Measurements from ENCODE around the gene ZNF606.
A peak's percentile ranks its signal among the peaks of the same experiment; 100 is the strongest.

ZNF606 gene

GRCh38 chr19:58038688-58039204, 36.1 kb upstream of the ZNF606 start:
- Histone ChIP-seq H3K27me3 (ENCODE audit: control insufficient read depth, insufficient read depth, low read length, poor library complexity, severe bottlenecking) (no peaks in the 10 kb centered on the region), H3K4me1 (ENCODE audit: control insufficient read depth, insufficient read depth, low read length) (no peaks in the 10 kb centered on the region), H3K27ac (ENCODE audit: insufficient read depth, low read depth, low read length, poor library complexity, severe bottlenecking) (no peak overlapping the region), H3K36me3 (ENCODE audit: control insufficient read depth, insufficient read depth, low read length) (no peaks in the 10 kb centered on the region), H3K9me3 (ENCODE audit: control insufficient read depth, low read length) (no peaks in the 10 kb centered on the region), H3K4me3 (ENCODE audit: insufficient read depth, low read depth, low read length) (no peak overlapping the region)
- WGBS, 2 experiments: 61 to 65% methylated on average over 8 of the region's 8 CpGs

- 82 to 84% methylated on average over 44 of the region's 44 CpGs for WGBS, 2 experiments
- Histone ChIP-seq H3K4me1 (ENCODE audit: control insufficient read depth, insufficient read depth, low read length) (no peaks in the 10 kb centered on the region), H3K27me3 (ENCODE audit: control insufficient read depth, insufficient read depth, low read length, poor library complexity, severe bottlenecking) (no peaks in the 10 kb centered on the region), H3K36me3 (ENCODE audit: control insufficient read depth, insufficient read depth, low read length) (no peaks in the 10 kb centered on the region), H3K9me3 (ENCODE audit: control insufficient read depth, low read length) (no peaks in the 10 kb centered on the region), H3K4me3 (ENCODE audit: insufficient read depth, low read depth, low read length) (no peak overlapping the region), H3K27ac (ENCODE audit: insufficient read depth, low read depth, low read length, poor library complexity, severe bottlenecking) (no peak overlapping the region)
Observed at GRCh38 chr19:58037927-58038687, 35.5 kb upstream of the ZNF606 start.

- H3K36me3 ChIP-seq (ENCODE audit: control insufficient read depth, insufficient read depth, low read length): no peaks in the 10 kb centered on the region
- 76 to 81% methylated on average over 8 of the region's 8 CpGs for WGBS, 2 experiments
- H3K27me3 ChIP-seq (ENCODE audit: control insufficient read depth, insufficient read depth, low read length, poor library complexity, severe bottlenecking): no peaks in the 10 kb centered on the region
- H3K27ac ChIP-seq (ENCODE audit: insufficient read depth, low read depth, low read length, poor library complexity, severe bottlenecking): no peak overlapping the region
- no peaks in the 10 kb centered on the region for H3K9me3 ChIP-seq (ENCODE audit: control insufficient read depth, low read length)
- H3K4me1 ChIP-seq (ENCODE audit: control insufficient read depth, insufficient read depth, low read length): no peaks in the 10 kb centered on the region
- H3K4me3 ChIP-seq (ENCODE audit: insufficient read depth, low read depth, low read length): no peak overlapping the region
Observed at GRCh38 chr19:58035863-58036262, 33.2 kb upstream of the ZNF606 start.

- Histone ChIP-seq H3K9me3 (ENCODE audit: control insufficient read depth, low read length) (no peaks in the 10 kb centered on the region), H3K4me1 (ENCODE audit: control insufficient read depth, insufficient read depth, low read length) (no peaks in the 10 kb centered on the region), H3K27ac (ENCODE audit: insufficient read depth, low read depth, low read length, poor library complexity, severe bottlenecking) (no peak overlapping the region), H3K4me3 (ENCODE audit: insufficient read depth, low read depth, low read length) (peak overlapping the region; percentile 40), H3K36me3 (ENCODE audit: control insufficient read depth, insufficient read depth, low read length) (no peaks in the 10 kb centered on the region), H3K27me3 (ENCODE audit: control insufficient read depth, insufficient read depth, low read length, poor library complexity, severe bottlenecking) (no peaks in the 10 kb centered on the region)
- WGBS, 2 experiments: 40 to 42% methylated on average over 15 to 18 of the region's 20 CpGs
Observed at GRCh38 chr19:58034477-58034793, 31.8 kb upstream of the ZNF606 start.

DNA sequence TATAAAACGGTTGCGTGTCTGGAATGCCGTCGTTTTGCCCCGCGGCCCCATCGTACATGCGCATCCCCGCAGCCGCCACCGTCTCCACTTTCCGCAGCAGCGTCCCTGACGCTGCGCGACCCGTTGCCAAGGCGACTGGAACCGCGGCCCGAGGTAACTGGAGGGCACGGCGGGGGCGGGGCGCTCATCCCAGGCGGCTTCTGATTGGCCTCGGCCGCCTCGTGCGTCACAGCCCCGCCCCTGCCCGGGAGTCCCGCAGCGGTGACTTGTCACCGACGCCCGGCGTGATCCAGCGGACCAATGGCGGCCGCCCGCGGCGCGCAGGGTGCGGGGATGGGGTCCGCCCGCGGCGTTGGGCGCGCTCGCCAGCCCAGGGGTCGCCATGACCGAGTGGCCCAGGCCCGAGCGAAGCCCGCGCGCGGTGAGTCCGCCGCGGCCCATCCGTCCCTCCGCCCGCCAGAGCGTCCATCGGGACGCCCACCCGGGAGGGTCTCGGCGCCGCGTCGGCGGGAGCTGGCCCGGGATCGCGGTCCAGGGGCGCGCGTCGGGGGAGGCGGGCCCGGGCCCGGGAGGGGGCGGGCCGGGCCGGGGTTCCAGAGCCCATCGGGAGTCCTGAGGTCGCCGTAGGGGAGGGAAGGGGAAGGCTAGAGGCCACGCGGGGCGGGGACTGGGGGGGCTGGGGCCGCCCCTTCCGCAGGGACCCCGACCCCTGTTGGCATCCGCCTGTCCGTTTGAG, 31.3 kb upstream of the ZNF606 start, which contains the start of gene ZSCAN1:
Gene ZSCAN1 (plus strand): TSS at position 285 of the 736 bp plus-strand sequence. CDS start 3,812 bp downstream, outside the sequence.
- H3K27ac ChIP-seq (ENCODE audit: insufficient read depth, low read depth, low read length, poor library complexity, severe bottlenecking): no peak within 1 kb of the TSS
- no peaks in the 10 kb centered on the region for H3K4me1 ChIP-seq (ENCODE audit: control insufficient read depth, insufficient read depth, low read length)
- no peaks in the 10 kb centered on the region for H3K9me3 ChIP-seq (ENCODE audit: control insufficient read depth, low read length)
- H3K27me3 ChIP-seq (ENCODE audit: control insufficient read depth, insufficient read depth, low read length, poor library complexity, severe bottlenecking): no peaks in the 10 kb centered on the region
- H3K4me3 ChIP-seq (ENCODE audit: insufficient read depth, low read depth, low read length): peak within 1 kb of the TSS; percentile 40
- no peaks in the 10 kb centered on the region for H3K36me3 ChIP-seq (ENCODE audit: control insufficient read depth, insufficient read depth, low read length)
- WGBS, 2 experiments: 38 to 39% methylated on average over 101 of the region's 101 CpGs

GRCh38 chr19:58024661-58025060, 22.0 kb upstream of the ZNF606 start:
- Histone ChIP-seq H3K27me3 (ENCODE audit: control insufficient read depth, insufficient read depth, low read length, poor library complexity, severe bottlenecking) (no peaks in the 10 kb centered on the region), H3K36me3 (ENCODE audit: control insufficient read depth, insufficient read depth, low read length) (no peaks in the 10 kb centered on the region)

DNA sequence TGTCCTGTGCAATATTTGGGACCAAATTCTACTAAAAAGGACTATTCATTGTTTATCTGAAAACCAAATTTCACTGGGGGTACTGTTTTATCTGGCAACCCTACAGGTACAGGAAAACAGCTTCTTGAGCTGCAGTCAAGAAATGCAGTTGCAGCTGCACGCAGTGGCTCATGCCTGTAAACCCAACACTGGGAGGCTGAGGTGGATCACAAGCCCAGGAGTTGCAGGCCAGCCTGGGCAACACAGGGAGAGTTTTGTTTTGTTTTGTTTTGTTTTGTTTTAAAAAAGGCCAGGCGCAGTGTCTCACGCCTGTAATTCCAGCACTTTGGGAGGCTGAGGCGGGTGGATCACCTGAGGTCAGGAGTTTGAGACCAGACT, 19.7 kb upstream of the ZNF606 start:
- Histone ChIP-seq H3K36me3 (ENCODE audit: control insufficient read depth, insufficient read depth, low read length) (no peaks in the 10 kb centered on the region), H3K27me3 (ENCODE audit: control insufficient read depth, insufficient read depth, low read length, poor library complexity, severe bottlenecking) (no peaks in the 10 kb centered on the region), H3K4me3 (ENCODE audit: insufficient read depth, low read depth, low read length) (no peak overlapping the region), H3K4me1 (ENCODE audit: control insufficient read depth, insufficient read depth, low read length) (no peaks in the 10 kb centered on the region), H3K9me3 (ENCODE audit: control insufficient read depth, low read length) (no peaks in the 10 kb centered on the region), H3K27ac (ENCODE audit: insufficient read depth, low read depth, low read length, poor library complexity, severe bottlenecking) (no peak overlapping the region)
- 77 to 84% methylated on average over 4 of the region's 4 CpGs for WGBS, 2 experiments

More at GRCh38 chr19:58024661-58025060, 22.0 kb upstream of the ZNF606 start:
- no peak overlapping the region for H3K27ac ChIP-seq (ENCODE audit: insufficient read depth, low read depth, low read length, poor library complexity, severe bottlenecking)
- H3K4me1 ChIP-seq (ENCODE audit: control insufficient read depth, insufficient read depth, low read length): no peaks in the 10 kb centered on the region
- 88% methylated on average over 12 of the region's 12 CpGs for whole genome bisulfite sequencing, 2 experiments
- no peaks in the 10 kb centered on the region for H3K9me3 ChIP-seq (ENCODE audit: control insufficient read depth, low read length)
- no peak overlapping the region for H3K4me3 ChIP-seq (ENCODE audit: insufficient read depth, low read depth, low read length)

- no peak overlapping the region for H3K4me3 ChIP-seq (ENCODE audit: insufficient read depth, low read depth, low read length)
- no peak overlapping the region for H3K27ac ChIP-seq (ENCODE audit: insufficient read depth, low read depth, low read length, poor library complexity, severe bottlenecking)
- no peaks in the 10 kb centered on the region for H3K4me1 ChIP-seq (ENCODE audit: control insufficient read depth, insufficient read depth, low read length)
- H3K36me3 ChIP-seq (ENCODE audit: control insufficient read depth, insufficient read depth, low read length): no peaks in the 10 kb centered on the region
- no peaks in the 10 kb centered on the region for H3K27me3 ChIP-seq (ENCODE audit: control insufficient read depth, insufficient read depth, low read length, poor library complexity, severe bottlenecking)
- peaks cover 1% of the 10 kb centered on the region for H3K9me3 ChIP-seq (ENCODE audit: control insufficient read depth, low read length)
- WGBS, 2 experiments: 71 to 73% methylated on average over 30 of the region's 30 CpGs
Observed at GRCh38 chr19:58021541-58022282, 19.1 kb upstream of the ZNF606 start.

DNA sequence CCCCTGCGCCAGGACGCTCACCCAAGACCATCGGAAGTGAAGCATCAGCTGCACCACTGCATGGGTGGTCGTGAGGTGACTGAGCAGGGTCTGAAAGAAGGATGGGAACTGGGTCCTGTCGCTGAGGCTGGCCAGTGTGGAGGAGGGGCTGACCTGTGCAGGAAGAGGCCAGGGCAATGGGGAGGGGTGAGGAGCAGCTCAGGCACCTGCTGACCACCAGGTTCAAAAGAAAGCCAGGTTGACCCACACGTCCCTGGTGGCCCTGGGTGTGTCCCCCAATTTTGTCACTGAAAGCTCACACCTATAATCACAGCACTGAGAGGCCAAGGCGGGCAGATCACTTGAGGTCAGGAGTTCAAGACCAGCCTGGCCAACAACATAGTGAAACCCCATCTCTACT, 17.5 kb upstream of the ZNF606 start:
- 71 to 75% methylated on average over 7 of the region's 7 CpGs for WGBS, 2 experiments

GRCh38 chr19:58014141-58014540, 11.5 kb upstream of the ZNF606 start:
- Histone ChIP-seq H3K27ac (ENCODE audit: insufficient read depth, low read depth, low read length, poor library complexity, severe bottlenecking) (no peak overlapping the region), H3K9me3 (ENCODE audit: control insufficient read depth, low read length) (peaks cover 2% of the 10 kb centered on the region)

More for the DNA sequence above, 17.5 kb upstream of the ZNF606 start:
- no peak overlapping the region for H3K4me3 ChIP-seq (ENCODE audit: insufficient read depth, low read depth, low read length)
- no peak overlapping the region for H3K27ac ChIP-seq (ENCODE audit: insufficient read depth, low read depth, low read length, poor library complexity, severe bottlenecking)
- H3K9me3 ChIP-seq (ENCODE audit: control insufficient read depth, low read length): peaks cover 2% of the 10 kb centered on the region
- H3K27me3 ChIP-seq (ENCODE audit: control insufficient read depth, insufficient read depth, low read length, poor library complexity, severe bottlenecking): no peaks in the 10 kb centered on the region
- H3K36me3 ChIP-seq (ENCODE audit: control insufficient read depth, insufficient read depth, low read length): no peaks in the 10 kb centered on the region
- H3K4me1 ChIP-seq (ENCODE audit: control insufficient read depth, insufficient read depth, low read length): no peaks in the 10 kb centered on the region

More at GRCh38 chr19:58014141-58014540, 11.5 kb upstream of the ZNF606 start:
- Histone ChIP-seq H3K4me1 (ENCODE audit: control insufficient read depth, insufficient read depth, low read length) (no peaks in the 10 kb centered on the region), H3K4me3 (ENCODE audit: insufficient read depth, low read depth, low read length) (no peak overlapping the region), H3K27me3 (ENCODE audit: control insufficient read depth, insufficient read depth, low read length, poor library complexity, severe bottlenecking) (no peaks in the 10 kb centered on the region), H3K36me3 (ENCODE audit: control insufficient read depth, insufficient read depth, low read length) (peaks cover 4% of the 10 kb centered on the region)
- 75 to 77% methylated on average over 5 of the region's 5 CpGs for WGBS, 2 experiments

Data from ectodermal cell (in vitro differentiated cells).